Epithelial cell of umbilical artery (primary cell): ENCODE results near the gene SDK2. TPM values are rescaled to one million over a fixed set of nuclear protein-coding genes. Genes with fewer than 3 reads are reported as not detected.

Experiments used
- total RNA-seq: library from RNA; depleted of rRNA; stranded (reverse); fragments of >200 nt; gene quantifications from 2 replicates; pipeline ENCODE4 v1.2.3, GENCODE V29; 2014

Gene SDK2
- not detected in 2 replicates for total RNA-seq

GRCh38 chr17:73644145-73645049 is at the start of gene SDK2:
SDK2 (minus strand) TSS chr17:73644445; CDS start chr17:73644088, 357 bp downstream.

GRCh38 chr17:73311781-73312641 is 332.2 kb downstream of the SDK2 start, which contains the start of gene CDC42EP4:
CDC42EP4 (minus strand) TSS chr17:73312001; CDS start chr17:73286500, 25,501 bp downstream.

